Common myeloid progenitor, CD34-positive (primary cell): ENCODE measurements around the gene ALX4.

Experiments
- CTCF ChIA-PET: fragments of 350-600 bp; sonication (Branson Sonifier 250); formaldehyde crosslinking; loops from one replicate; lab custom pipeline; 2021; ENCODE audit warnings: antibody characterized with exemption; lab: Charles Lee
- POLR2A ChIA-PET: fragments of 350-600 bp; sonication (Branson Sonifier 250); formaldehyde crosslinking; loops from one replicate; lab custom pipeline; 2021; ENCODE audit warnings: antibody characterized with exemption; lab: Charles Lee
- DNase-seq, 3 donors: peaks; one replicate each; pipeline versions ENCODE4 v3.0.0 to v3.0.0-alpha.2; 2013
- H3K27ac ChIP-seq, 2 experiments: 1 replicate in 1 of 2; 2 replicates in 1 of 2; pipeline ENCODE4 v1.7.0; 2013; ENCODE audit warnings: inconsistent platforms in 2 of 2, low read length in 2 of 2, mild to moderate bottlenecking in 2 of 2, low read depth in 1 of 2, moderate library complexity in 1 of 2; ENCODE audit not compliant: severe bottlenecking in 2 of 2, insufficient read depth in 1 of 2, poor library complexity in 1 of 2
- H3K27me3 ChIP-seq, 5 experiments: replicated peaks in 2 of 5; 1 replicate in 3 of 5; 2 replicates in 2 of 5; pipeline versions ENCODE4 v1.6.1 to v1.7.0; 2013; ENCODE audit warnings: low read length in 4 of 5, mild to moderate bottlenecking in 2 of 5, moderate library complexity in 2 of 5, inconsistent platforms in 1 of 5; ENCODE audit not compliant: insufficient read depth in 5 of 5, control insufficient read depth in 4 of 5
- H3K36me3 ChIP-seq, 4 experiments: 1 replicate in 2 of 4; 2 replicates in 2 of 4; pipeline versions ENCODE4 v1.6.1 to v1.7.0; 2013; ENCODE audit warnings: low read length in 3 of 4, control low read depth in 1 of 4, mild to moderate bottlenecking in 1 of 4; ENCODE audit not compliant: control insufficient read depth in 4 of 4, insufficient read depth in 4 of 4
- H3K4me1 ChIP-seq, 4 experiments: 1 replicate in 3 of 4; 2 replicates in 1 of 4; pipeline versions ENCODE4 v1.6.1 to v1.7.1; 2013; ENCODE audit warnings: low read length in 3 of 4, mild to moderate bottlenecking in 3 of 4, control low read depth in 1 of 4, inconsistent platforms in 1 of 4, moderate library complexity in 1 of 4; ENCODE audit not compliant: control insufficient read depth in 4 of 4, insufficient read depth in 4 of 4; ENCODE audit errors: control extremely low read depth in 1 of 4
- H3K4me3 ChIP-seq, 7 experiments: 1 replicate in 4 of 7; 2 replicates in 3 of 7; pipeline versions ENCODE4 v1.5.1 to v1.7.0; 2013; ENCODE audit warnings: mild to moderate bottlenecking in 7 of 7, low read length in 6 of 7, moderate library complexity in 6 of 7, inconsistent platforms in 2 of 7, low read depth in 2 of 7, control low read depth in 1 of 7; ENCODE audit not compliant: insufficient read depth in 4 of 7, control insufficient read depth in 1 of 7; ENCODE audit errors: extremely low read depth in 1 of 7
- H3K9me3 ChIP-seq, 5 experiments: 1 replicate in 4 of 5; 2 replicates in 1 of 5; pipeline versions ENCODE4 v1.6.1 to v1.7.1; 2013; ENCODE audit warnings: low read length in 4 of 5, mild to moderate bottlenecking in 2 of 5, inconsistent platforms in 1 of 5, low read depth in 1 of 5, moderate library complexity in 1 of 5; ENCODE audit not compliant: control insufficient read depth in 4 of 5, insufficient read depth in 2 of 5; ENCODE audit errors: control extremely low read depth in 1 of 5
- WGBS: methylation state at CpG from one replicate; pipeline ENCODE4 v1.1.5; 2013; ENCODE audit not compliant: insufficient coverage; 5-methylcytosine and 5-hydroxymethylcytosine counted together

Gene ALX4

DNA sequence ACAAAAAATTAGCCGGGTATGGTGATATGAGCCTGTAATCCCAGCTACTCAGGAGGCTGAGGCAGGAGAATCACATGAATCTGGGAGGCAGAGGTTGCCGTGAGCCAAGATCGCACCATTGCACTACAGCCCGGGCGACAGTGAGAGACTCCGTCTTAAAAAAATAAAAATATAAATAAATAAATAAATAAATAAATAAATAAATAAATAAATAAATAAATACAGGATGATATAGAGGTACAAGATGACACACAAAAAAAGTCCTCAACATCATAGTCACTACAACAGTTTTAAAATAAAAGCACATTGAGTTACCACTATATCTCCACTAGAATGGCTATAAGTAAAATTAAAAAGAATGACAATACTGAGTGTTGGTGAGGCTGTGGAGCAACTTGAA, 97.8 kb downstream of the ALX4 start:
- no peak overlapping the region for H3K27ac ChIP-seq
- peaks cover 2 to 29% (median 10%) of the 10 kb centered on the region in 4 experiments for H3K36me3 ChIP-seq
- H3K27me3 ChIP-seq: no peaks in the 10 kb centered on the region
- DNase-seq: no peak
- CTCF ChIA-PET: no interaction called here
- POLR2A ChIA-PET: no interaction called here
- H3K4me1 ChIP-seq: no peaks in the 10 kb centered on the region
- no peak overlapping the region for H3K4me3 ChIP-seq
- H3K9me3 ChIP-seq: peaks cover 0 to 15% (median 2%) of the 10 kb centered on the region in 5 experiments
- WGBS: 100% methylated on average over 1 of the region's 6 CpGs
